Prostate gland (tissue), 2 donors: ENCODE measurements around the gene TAOK1. TPM values are rescaled to one million over a fixed set of nuclear protein-coding genes. Genes with fewer than 3 reads are reported as not detected.
"Not testable (repeated sequence)": the region's sequence is repeated elsewhere in the genome, so short reads cannot be mapped to it uniquely, and the experiment has no call there.

Source experiments
- DNase-seq: peaks from one replicate; pipeline ENCODE4 v3.0.0-alpha.2; 2019; ENCODE audit warnings: low spot score
- H3K27ac ChIP-seq, 2 donors: fragments of 200-600 bp; sonication (generic); 2 replicates each; pipeline ENCODE4 v1.5.1; 2017 to 2019
- H3K27me3 ChIP-seq: fragments of 200-600 bp; sonication (generic); replicated peaks from 2 replicates; pipeline ENCODE4 v1.5.1; 2019; ENCODE audit not compliant: insufficient read depth
- H3K36me3 ChIP-seq, 2 donors: fragments of 200-600 bp; sonication (generic); 1 replicate in 1 of 2; 2 replicates in 1 of 2; pipeline versions ENCODE4 v1.5.1 to v1.8.1; 2017 to 2019
- H3K4me1 ChIP-seq: fragments of 200-600 bp; sonication (generic); replicated peaks from 2 replicates; pipeline ENCODE4 v1.5.1; 2019
- H3K4me3 ChIP-seq, 2 donors: fragments of 200-600 bp; sonication (generic); 2 replicates each; pipeline ENCODE4 v1.5.1; 2017 to 2019
- H3K9me3 ChIP-seq: fragments of 200-600 bp; sonication (generic); 2 replicates; pipeline ENCODE4 v1.5.1; 2017
- POLR2A ChIP-seq: fragments of 450-650 bp; IDR thresholded peaks from one replicate; pipeline ENCODE4 v1.6.1; 2016; ENCODE audit warnings: antibody characterized with exemption, mild to moderate bottlenecking
- POLR2AphosphoS5 ChIP-seq: sonication (generic); formaldehyde crosslinking; IDR thresholded peaks from one replicate; pipeline ENCODE4 v1.6.1; 2017; ENCODE audit warnings: antibody characterized with exemption
- WGBS: methylation state at CpG from one replicate; pipeline ENCODE4 v1.1.5; 2018; 5-methylcytosine and 5-hydroxymethylcytosine counted together
- intact Hi-C: fragments of 100-400 bp; cut with DNase I; formaldehyde crosslinking; loops from one replicate; pipeline ENCODE4 v1.14.2; 2022
- total RNA-seq, 2 donors: library from RNA; depleted of rRNA; stranded (reverse); fragments of >200 nt; gene quantifications; one replicate each; pipeline ENCODE4 v1.1.0, GENCODE V29; 2016
- TF ChIP-seq, protein P1 (sequence below), 4 experiments: fragments of 200-600 bp in 2 of 4; fragments of 450-650 bp in 2 of 4; sonication (generic) in 2 of 4; IDR thresholded peaks; 1 replicate in 3 of 4; 2 replicates in 1 of 4; pipeline ENCODE4 v1.5.1; 2016 to 2019; ENCODE audit warnings: antibody characterized with exemption in 4 of 4, mild to moderate bottlenecking in 2 of 4, moderate library complexity in 2 of 4

Gene TAOK1
- total RNA-seq, 2 donors from 2014 or later: 27.4 to 80.5 TPM

- TF ChIP-seq POLR2AphosphoS5 (no peak), POLR2A (no peak)
- TF ChIP-seq, protein P1, sequence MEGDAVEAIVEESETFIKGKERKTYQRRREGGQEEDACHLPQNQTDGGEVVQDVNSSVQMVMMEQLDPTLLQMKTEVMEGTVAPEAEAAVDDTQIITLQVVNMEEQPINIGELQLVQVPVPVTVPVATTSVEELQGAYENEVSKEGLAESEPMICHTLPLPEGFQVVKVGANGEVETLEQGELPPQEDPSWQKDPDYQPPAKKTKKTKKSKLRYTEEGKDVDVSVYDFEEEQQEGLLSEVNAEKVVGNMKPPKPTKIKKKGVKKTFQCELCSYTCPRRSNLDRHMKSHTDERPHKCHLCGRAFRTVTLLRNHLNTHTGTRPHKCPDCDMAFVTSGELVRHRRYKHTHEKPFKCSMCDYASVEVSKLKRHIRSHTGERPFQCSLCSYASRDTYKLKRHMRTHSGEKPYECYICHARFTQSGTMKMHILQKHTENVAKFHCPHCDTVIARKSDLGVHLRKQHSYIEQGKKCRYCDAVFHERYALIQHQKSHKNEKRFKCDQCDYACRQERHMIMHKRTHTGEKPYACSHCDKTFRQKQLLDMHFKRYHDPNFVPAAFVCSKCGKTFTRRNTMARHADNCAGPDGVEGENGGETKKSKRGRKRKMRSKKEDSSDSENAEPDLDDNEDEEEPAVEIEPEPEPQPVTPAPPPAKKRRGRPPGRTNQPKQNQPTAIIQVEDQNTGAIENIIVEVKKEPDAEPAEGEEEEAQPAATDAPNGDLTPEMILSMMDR (IDR thresholded peaks at IDR 0.05): no peak
- intact Hi-C loops: no loop called here
- DNase-seq: no peak
- 77% methylated on average over 2 of the region's 2 CpGs for WGBS
- H3K27ac ChIP-seq: no peak overlapping the region
- H3K27me3 ChIP-seq: no peaks in the 10 kb centered on the region
- H3K9me3 ChIP-seq: no peaks in the 10 kb centered on the region
- H3K36me3 ChIP-seq: no peaks in the 10 kb centered on the region
- H3K4me1 ChIP-seq: no peaks in the 10 kb centered on the region
- H3K4me3 ChIP-seq: no peak overlapping the region
These were observed 71.5 kb downstream of the TAOK1 start for GRCh38 chr17:29461483-29462206.

- no peaks in the 10 kb centered on the region for H3K36me3 ChIP-seq
These were observed 79.1 kb downstream of the TAOK1 start for GRCh38 chr17:29469276-29469675.

GRCh38 chr17:29473437-29473836 is 83.3 kb downstream of the TAOK1 start:
- H3K27ac ChIP-seq, DNase-seq, H3K4me1 ChIP-seq, H3K9me3 ChIP-seq, intact Hi-C loops, H3K4me3 ChIP-seq, H3K27me3 ChIP-seq, H3K36me3 ChIP-seq: not testable (repeated sequence)
- WGBS: 91% methylated on average over 4 of the region's 4 CpGs

More at GRCh38 chr17:29469276-29469675, 79.1 kb downstream of the TAOK1 start:
- no peak for DNase-seq
- Histone ChIP-seq H3K4me1 (no peaks in the 10 kb centered on the region), H3K27ac (no peak overlapping the region), H3K4me3 (no peak overlapping the region), H3K27me3 (no peaks in the 10 kb centered on the region), H3K9me3 (no peaks in the 10 kb centered on the region)
- intact Hi-C loops: no loop called here
- TF ChIP-seq POLR2AphosphoS5 (no peak), POLR2A (no peak)
- TF ChIP-seq, protein P1 (IDR thresholded peaks at IDR 0.05): no peak
- 88% methylated on average over 3 of the region's 3 CpGs for WGBS

GRCh38 chr17:29474297-29474696 is 84.1 kb downstream of the TAOK1 start:
- no peak for DNase-seq
- intact Hi-C loops: no loop called here
- TF ChIP-seq POLR2A (no peak), POLR2AphosphoS5 (no peak)
- TF ChIP-seq, protein P1 (IDR thresholded peaks at IDR 0.05): no peak
- Histone ChIP-seq H3K36me3 (no peaks in the 10 kb centered on the region), H3K27ac (no peak overlapping the region), H3K27me3 (no peaks in the 10 kb centered on the region), H3K9me3 (no peaks in the 10 kb centered on the region), H3K4me1 (no peaks in the 10 kb centered on the region), H3K4me3 (no peak overlapping the region)
- WGBS: 90% methylated on average over 1 of the region's 1 CpG

- intact Hi-C loops: no loop called here
- Histone ChIP-seq H3K9me3 (no peaks in the 10 kb centered on the region), H3K4me1 (no peaks in the 10 kb centered on the region), H3K4me3 (no peak overlapping the region), H3K27ac (no peak overlapping the region), H3K27me3 (no peaks in the 10 kb centered on the region), H3K36me3 (no peaks in the 10 kb centered on the region)
- TF ChIP-seq POLR2A: no peak
- TF ChIP-seq POLR2AphosphoS5: no peak
- TF ChIP-seq, protein P1 (IDR thresholded peaks at IDR 0.05): no peak
- no peak for DNase-seq
- WGBS: 72% methylated on average over 2 of the region's 2 CpGs
These were observed 85.7 kb downstream of the TAOK1 start for GRCh38 chr17:29475891-29476290.
